Neural crest cell (in vitro differentiated cells): Measurements from ENCODE around the gene SETD2. TPM values are rescaled to one million over a fixed set of nuclear protein-coding genes. Genes with fewer than 3 reads are reported as not detected.

Experiments
- DNase-seq: peaks from one replicate; pipeline ENCODE4 v3.0.0; 2021; ENCODE audit warnings: low read depth, mixed read lengths, low spot score
- H3K27ac Mint-ChIP-seq: one replicate; pipeline ENCODE4 v1.8.0; 2021; ENCODE audit warnings: mild to moderate bottlenecking, mixed read lengths; ENCODE audit not compliant: unreplicated experiment
- H3K27me3 Mint-ChIP-seq: 2 replicates; pipeline ENCODE4 v1.8.0; 2021; ENCODE audit warnings: low read depth, mild to moderate bottlenecking, mixed read lengths
- H3K36me3 Mint-ChIP-seq: 2 replicates; pipeline ENCODE4 v1.8.0; 2021; ENCODE audit warnings: low read depth, mild to moderate bottlenecking, mixed read lengths
- H3K4me1 Mint-ChIP-seq: 2 replicates; pipeline ENCODE4 v1.8.0; 2021; ENCODE audit warnings: mixed read lengths
- H3K4me3 Mint-ChIP-seq: one replicate; pipeline ENCODE4 v1.8.0; 2021; ENCODE audit warnings: mild to moderate bottlenecking, mixed read lengths
- H3K9me3 Mint-ChIP-seq: 2 replicates; pipeline ENCODE4 v1.8.0; 2021; ENCODE audit warnings: mixed read lengths
- total RNA-seq: library from RNA; stranded (reverse); gene quantifications from 2 replicates; pipeline ENCODE4 v1.2.1, GENCODE V29; 2021
- TF ChIP-seq, protein P1 (sequence below): fragments of 200-600 bp; sonication (generic); conservative IDR thresholded peaks from 2 replicates; pipeline ENCODE4 v1.5.0; 2021; ENCODE audit warnings: antibody characterized with exemption, mild to moderate bottlenecking

SETD2 gene
- total RNA-seq, 1 donor from 2014 or later: 52.7 TPM

DNA sequence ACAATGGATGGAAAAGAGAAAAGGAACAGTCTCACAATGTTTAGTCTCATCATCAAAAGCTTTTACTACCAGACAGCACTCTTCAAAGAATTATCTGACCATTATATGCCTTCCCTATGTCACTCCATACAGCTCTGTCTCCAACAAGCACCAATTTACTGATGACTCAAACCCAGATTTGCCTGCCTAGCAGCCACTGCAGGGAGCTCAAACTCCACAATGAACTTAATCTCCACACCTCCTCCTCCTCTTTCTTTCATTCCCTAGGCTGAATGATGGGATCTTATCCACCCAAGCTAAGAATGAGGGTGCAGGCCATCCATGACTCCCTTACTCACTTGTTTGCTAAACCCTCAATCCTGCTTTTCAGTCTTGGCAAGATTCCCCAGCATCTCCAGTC lies 139.0 kb downstream of the SETD2 start:
- no peaks in the 10 kb centered on the region for H3K4me1 Mint-ChIP-seq
- TF ChIP-seq, protein P1, sequence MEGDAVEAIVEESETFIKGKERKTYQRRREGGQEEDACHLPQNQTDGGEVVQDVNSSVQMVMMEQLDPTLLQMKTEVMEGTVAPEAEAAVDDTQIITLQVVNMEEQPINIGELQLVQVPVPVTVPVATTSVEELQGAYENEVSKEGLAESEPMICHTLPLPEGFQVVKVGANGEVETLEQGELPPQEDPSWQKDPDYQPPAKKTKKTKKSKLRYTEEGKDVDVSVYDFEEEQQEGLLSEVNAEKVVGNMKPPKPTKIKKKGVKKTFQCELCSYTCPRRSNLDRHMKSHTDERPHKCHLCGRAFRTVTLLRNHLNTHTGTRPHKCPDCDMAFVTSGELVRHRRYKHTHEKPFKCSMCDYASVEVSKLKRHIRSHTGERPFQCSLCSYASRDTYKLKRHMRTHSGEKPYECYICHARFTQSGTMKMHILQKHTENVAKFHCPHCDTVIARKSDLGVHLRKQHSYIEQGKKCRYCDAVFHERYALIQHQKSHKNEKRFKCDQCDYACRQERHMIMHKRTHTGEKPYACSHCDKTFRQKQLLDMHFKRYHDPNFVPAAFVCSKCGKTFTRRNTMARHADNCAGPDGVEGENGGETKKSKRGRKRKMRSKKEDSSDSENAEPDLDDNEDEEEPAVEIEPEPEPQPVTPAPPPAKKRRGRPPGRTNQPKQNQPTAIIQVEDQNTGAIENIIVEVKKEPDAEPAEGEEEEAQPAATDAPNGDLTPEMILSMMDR: no peak
- no peaks in the 10 kb centered on the region for H3K27me3 Mint-ChIP-seq
- no peak overlapping the region for H3K4me3 Mint-ChIP-seq
- peaks cover 6% of the 10 kb centered on the region for H3K36me3 Mint-ChIP-seq
- no peak overlapping the region for H3K27ac Mint-ChIP-seq
- DNase-seq: no peak
- H3K9me3 Mint-ChIP-seq: no peaks in the 10 kb centered on the region

DNA sequence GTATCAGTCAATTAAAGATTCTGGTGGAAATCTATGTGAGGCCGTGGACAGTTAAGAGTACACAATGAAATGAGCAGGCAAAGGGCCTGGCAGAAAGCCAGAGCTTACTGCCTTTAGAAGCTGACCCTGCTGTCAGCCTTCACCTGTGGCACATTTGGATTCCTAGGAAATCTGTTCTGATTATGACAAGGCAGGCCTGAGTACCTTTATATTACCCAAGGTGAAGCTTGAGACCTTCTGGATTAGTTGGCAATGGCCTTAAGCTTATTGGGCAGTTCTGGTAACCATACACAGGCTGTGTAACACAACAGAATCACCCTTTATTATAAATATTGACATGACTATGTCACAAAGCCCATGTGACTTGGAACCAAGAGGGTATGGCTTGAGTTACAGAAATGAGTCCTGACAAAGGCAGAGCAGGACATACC lies 141.3 kb downstream of the SETD2 start:
- H3K27ac Mint-ChIP-seq: no peak overlapping the region
- peaks cover 6% of the 10 kb centered on the region for H3K36me3 Mint-ChIP-seq

DNA sequence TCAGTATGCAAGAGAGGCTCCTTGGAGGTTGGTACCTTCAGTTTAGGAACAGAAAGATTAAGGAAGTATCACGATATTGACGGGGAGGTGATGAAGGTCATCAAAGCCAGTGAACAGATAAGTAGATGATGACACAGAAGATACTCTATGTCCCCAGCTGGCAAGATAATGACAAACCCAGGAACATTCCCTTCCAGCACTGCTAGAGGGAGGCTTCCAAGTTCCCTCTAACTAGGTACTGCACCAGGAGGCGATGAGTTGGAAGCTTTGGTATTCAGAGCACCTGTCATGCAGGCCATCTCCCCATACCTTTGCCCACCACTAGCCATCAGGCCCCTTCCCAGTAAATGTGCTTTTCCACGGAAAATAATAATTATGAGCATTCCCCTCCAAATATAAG lies 143.6 kb downstream of the SETD2 start:
- H3K27ac Mint-ChIP-seq: no peak overlapping the region
- no peak overlapping the region for H3K4me3 Mint-ChIP-seq
- TF ChIP-seq, protein P1: no peak
- no peaks in the 10 kb centered on the region for H3K4me1 Mint-ChIP-seq
- H3K9me3 Mint-ChIP-seq: no peaks in the 10 kb centered on the region
- DNase-seq: no peak
- no peaks in the 10 kb centered on the region for H3K27me3 Mint-ChIP-seq
- H3K36me3 Mint-ChIP-seq: no peaks in the 10 kb centered on the region

More for the DNA sequence above, 141.3 kb downstream of the SETD2 start:
- no peak for DNase-seq
- TF ChIP-seq, protein P1: no peak
- no peak overlapping the region for H3K4me3 Mint-ChIP-seq
- H3K9me3 Mint-ChIP-seq: no peaks in the 10 kb centered on the region
- H3K27me3 Mint-ChIP-seq: no peaks in the 10 kb centered on the region
- H3K4me1 Mint-ChIP-seq: no peaks in the 10 kb centered on the region

DNA sequence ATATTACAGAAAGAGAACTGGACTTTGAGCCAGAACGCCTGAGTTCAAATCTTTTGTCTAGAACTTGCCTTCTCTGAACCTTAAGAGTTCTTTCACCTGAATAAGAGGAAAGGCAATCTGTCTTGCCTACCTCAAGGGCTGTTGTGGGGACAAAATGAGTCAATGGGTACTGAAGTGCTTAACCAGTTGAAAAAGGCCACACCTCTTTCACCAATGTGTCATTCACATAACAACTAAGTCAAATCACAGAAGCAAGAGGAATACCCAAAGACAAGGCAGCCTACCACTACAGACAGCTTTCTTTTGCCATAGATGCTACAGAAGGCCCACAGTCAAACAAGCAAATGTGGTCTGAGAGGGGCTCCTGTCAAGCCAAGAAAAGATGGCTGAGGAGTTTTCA lies 144.7 kb downstream of the SETD2 start:
- H3K36me3 Mint-ChIP-seq: peaks cover 2% of the 10 kb centered on the region
- no peaks in the 10 kb centered on the region for H3K9me3 Mint-ChIP-seq
- H3K4me1 Mint-ChIP-seq: no peaks in the 10 kb centered on the region
- TF ChIP-seq, protein P1: no peak
- H3K4me3 Mint-ChIP-seq: no peak overlapping the region
- DNase-seq: no peak
- no peaks in the 10 kb centered on the region for H3K27me3 Mint-ChIP-seq
- no peak overlapping the region for H3K27ac Mint-ChIP-seq

DNA sequence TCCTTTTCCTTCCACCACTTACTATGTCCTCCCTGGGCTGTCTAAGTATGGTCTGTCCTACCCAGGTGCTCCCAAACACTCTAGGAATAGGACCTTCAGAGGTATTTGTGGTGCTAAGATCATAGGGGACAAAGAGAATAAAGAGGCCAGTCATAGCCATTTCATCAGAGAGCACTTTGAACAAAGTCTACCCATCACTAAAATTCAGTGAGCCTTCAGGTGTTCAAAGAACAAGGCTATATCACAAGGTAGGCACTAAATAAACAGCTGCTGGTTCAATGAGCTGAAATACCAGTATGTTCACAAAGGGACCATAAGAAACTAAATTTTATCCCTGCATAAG lies 145.7 kb downstream of the SETD2 start:
- Mint-ChIP-seq H3K27ac (no peak overlapping the region), H3K4me3 (no peak overlapping the region), H3K27me3 (no peaks in the 10 kb centered on the region), H3K9me3 (no peaks in the 10 kb centered on the region), H3K36me3 (peaks cover 2% of the 10 kb centered on the region), H3K4me1 (no peaks in the 10 kb centered on the region)
- DNase-seq: no peak
- TF ChIP-seq, protein P1: no peak
